ENCODE data around the gene SEL1L3.

DNA sequence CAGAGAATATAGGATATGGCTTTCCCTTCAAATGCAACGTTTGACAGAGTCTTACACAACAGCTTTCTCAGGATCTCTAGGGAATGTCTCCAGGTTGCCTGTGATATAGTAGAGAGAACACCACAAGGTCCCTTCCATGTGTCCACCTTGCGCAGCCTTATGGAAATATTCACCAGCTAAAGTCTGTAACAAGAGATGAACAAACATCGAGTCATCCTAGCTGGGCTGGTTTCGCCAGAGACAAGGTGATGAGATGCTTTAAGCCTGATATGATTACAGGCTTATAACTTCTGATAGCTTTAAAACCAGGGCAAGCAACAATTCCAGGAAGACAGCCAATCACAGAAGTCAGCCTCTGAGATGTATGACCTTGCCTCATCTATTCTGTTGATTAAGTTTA, 83.8 kb downstream of the SEL1L3 start:
- no peak for TF ChIP-seq KLF1 (tag by site-specific recombination; IDR thresholded peaks at IDR 0.05)
- no peak for TF ChIP-seq YY1 (tag by site-specific recombination; IDR thresholded peaks at IDR 0.05)
- TF ChIP-seq ZNF658 (tag by site-specific recombination; IDR thresholded peaks at IDR 0.05), result no peak
- TF ChIP-seq ZNF248 (tag by site-specific recombination; IDR thresholded peaks at IDR 0.05), result no peak
- TF ChIP-seq, protein P1, sequence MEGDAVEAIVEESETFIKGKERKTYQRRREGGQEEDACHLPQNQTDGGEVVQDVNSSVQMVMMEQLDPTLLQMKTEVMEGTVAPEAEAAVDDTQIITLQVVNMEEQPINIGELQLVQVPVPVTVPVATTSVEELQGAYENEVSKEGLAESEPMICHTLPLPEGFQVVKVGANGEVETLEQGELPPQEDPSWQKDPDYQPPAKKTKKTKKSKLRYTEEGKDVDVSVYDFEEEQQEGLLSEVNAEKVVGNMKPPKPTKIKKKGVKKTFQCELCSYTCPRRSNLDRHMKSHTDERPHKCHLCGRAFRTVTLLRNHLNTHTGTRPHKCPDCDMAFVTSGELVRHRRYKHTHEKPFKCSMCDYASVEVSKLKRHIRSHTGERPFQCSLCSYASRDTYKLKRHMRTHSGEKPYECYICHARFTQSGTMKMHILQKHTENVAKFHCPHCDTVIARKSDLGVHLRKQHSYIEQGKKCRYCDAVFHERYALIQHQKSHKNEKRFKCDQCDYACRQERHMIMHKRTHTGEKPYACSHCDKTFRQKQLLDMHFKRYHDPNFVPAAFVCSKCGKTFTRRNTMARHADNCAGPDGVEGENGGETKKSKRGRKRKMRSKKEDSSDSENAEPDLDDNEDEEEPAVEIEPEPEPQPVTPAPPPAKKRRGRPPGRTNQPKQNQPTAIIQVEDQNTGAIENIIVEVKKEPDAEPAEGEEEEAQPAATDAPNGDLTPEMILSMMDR (tag by site-specific recombination; IDR thresholded peaks at IDR 0.05), result no peak
- no peak for TF ChIP-seq ZSCAN5A (tag by site-specific recombination; IDR thresholded peaks at IDR 0.05)
- no peak for TF ChIP-seq ZNF239 (tag by site-specific recombination; IDR thresholded peaks at IDR 0.05)
- no peak for TF ChIP-seq GLIS2 (tag by site-specific recombination; IDR thresholded peaks at IDR 0.05)
